GM19372 (cell line): ENCODE measurements around the gene ETS2.

ENCODE experiments used
- ATAC-seq: cut with Tn5 transposase; IDR thresholded peaks from one replicate; pipeline ENCODE4 v1.9.1; 2021; ENCODE audit warnings: mild to moderate bottlenecking, low read depth, moderate library complexity; ENCODE audit not compliant: unreplicated experiment

Gene ETS2

GRCh38 chr21:38800046-38800758, 5.5 kb upstream of the ETS2 start:
- no peak for ATAC-seq

GRCh38 chr21:38800924-38801744, 4.6 kb upstream of the ETS2 start:
- no peak for ATAC-seq

- no peak for ATAC-seq
Observed at GRCh38 chr21:38802050-38803026, 3.4 kb upstream of the ETS2 start.

- no peak for ATAC-seq
Observed at GRCh38 chr21:38803075-38803660, 2.6 kb upstream of the ETS2 start.

- ATAC-seq: no peak
Observed at GRCh38 chr21:38804030-38804788, 1.5 kb upstream of the ETS2 start.

GRCh38 chr21:38804789-38805327, 871 bp upstream of the ETS2 start:
- ATAC-seq: peak; percentile 4

GRCh38 chr21:38806153-38806941, 618 bp downstream of the ETS2 start:
- peak; percentile 26 for ATAC-seq

- ATAC-seq: no peak
Observed at GRCh38 chr21:38806942-38807284, 1.2 kb downstream of the ETS2 start.

GRCh38 chr21:38807441-38807871, 1.7 kb downstream of the ETS2 start:
- no peak for ATAC-seq

- no peak for ATAC-seq
Observed at GRCh38 chr21:38807986-38808385, 2.3 kb downstream of the ETS2 start.

- no peak for ATAC-seq
Observed at GRCh38 chr21:38809198-38809878, 3.6 kb downstream of the ETS2 start.

GRCh38 chr21:38810034-38810825, 4.5 kb downstream of the ETS2 start:
- no peak for ATAC-seq

- ATAC-seq: no peak
Observed at GRCh38 chr21:38810826-38811164, 5.1 kb downstream of the ETS2 start.

GRCh38 chr21:38811257-38811656, 5.5 kb downstream of the ETS2 start:
- ATAC-seq: no peak

GRCh38 chr21:38813143-38813542, 7.4 kb downstream of the ETS2 start:
- no peak for ATAC-seq

GRCh38 chr21:38813547-38813946, 7.8 kb downstream of the ETS2 start:
- no peak for ATAC-seq
